Right renal pelvis (tissue), 4 donors: Measurements from ENCODE around the gene HYDIN. TPM values are rescaled to one million over a fixed set of nuclear protein-coding genes. Genes with fewer than 3 reads are reported as not detected.
"Not testable (repeated sequence)": the region's sequence is repeated elsewhere in the genome, so short reads cannot be mapped to it uniquely, and the experiment has no call there.

Experiments used
- DNase-seq, 4 donors: peaks; one replicate each; pipeline ENCODE4 v3.0.0-alpha.2; 2013; ENCODE audit warnings: low read depth in 4 of 4, low spot score in 3 of 4, missing footprints in 1 of 4
- polyA plus RNA-seq, 4 donors: library from polyadenylated mRNA; unstranded; fragments of 120-200 nt; gene quantifications; one replicate each; pipeline ENCODE4 v1.2.1, GENCODE V29; 2013; ENCODE audit not compliant: insufficient read length in 4 of 4

Gene HYDIN
- polyA plus RNA-seq, 4 donors = 11.6 to 13.1 (median 13.0) TPM

- not testable (repeated sequence) for DNase-seq
Measured at GRCh38 chr16:71151654-71152053, 78.9 kb downstream of the HYDIN start.

DNA sequence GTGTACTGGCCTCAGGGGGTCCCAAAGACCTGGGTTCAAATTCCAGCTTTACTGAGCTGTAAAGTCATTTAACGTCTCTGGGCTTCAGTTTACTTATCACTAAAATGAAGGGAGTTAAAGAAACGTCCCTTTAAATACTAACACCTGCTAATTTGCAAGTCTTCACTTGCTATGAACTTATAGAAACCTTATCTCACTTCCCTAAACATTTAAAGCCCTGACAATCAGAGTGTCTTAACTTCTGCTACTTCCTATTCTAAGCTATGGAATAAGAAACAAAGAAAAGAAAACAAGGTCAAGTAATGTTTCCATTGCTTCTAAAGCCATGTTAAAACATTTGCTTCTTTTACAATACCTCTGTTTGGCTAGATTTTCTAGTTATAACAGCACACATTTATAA lies 87.3 kb downstream of the HYDIN start:
- DNase-seq = not testable (repeated sequence)

DNA sequence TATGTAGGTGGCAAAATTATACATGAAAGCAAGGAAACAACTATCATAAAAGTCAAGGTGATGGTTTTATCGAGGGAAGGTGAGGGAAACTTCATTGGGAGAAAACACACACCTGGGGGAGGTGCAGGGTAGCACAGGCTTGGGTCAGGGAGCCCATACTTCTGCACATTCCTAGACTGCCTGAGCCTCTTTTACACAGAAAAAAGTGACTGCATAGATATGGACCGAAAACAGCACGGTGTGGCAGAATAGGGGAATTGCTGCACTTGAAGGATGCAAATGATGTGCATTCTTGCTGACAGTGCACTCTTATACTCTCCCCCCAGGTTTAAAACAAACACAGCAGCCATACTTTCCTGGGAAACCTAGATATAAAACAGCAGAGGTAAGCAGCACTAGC lies 120.0 kb downstream of the HYDIN start:
- DNase-seq = not testable (repeated sequence)

DNA sequence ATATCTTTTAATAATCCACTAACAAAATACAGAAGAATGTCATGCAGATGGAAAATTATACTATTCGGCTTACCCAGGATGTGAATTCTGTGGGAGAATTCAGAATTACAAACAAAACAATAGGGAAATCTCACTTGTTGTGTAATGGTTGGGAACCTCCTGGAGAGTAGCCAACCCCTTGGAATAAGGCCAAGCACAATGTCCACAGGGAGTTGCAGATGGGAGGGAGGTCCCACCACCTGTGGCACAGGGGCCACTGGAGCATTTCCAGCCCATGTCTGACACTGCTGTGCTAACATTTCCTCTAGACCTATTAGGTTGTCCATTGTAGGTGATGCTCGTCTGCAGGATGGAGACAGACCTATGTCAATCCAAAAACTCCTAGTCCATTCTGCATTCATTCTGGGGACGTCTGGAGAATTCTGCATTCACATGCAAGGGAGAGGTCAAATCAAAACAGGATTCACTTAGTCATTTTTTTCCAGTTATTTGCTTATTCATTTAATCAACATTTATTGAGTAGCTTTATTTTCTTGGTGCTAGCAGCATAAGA lies 120.8 kb downstream of the HYDIN start:
- DNase-seq = not testable (repeated sequence)

DNA sequence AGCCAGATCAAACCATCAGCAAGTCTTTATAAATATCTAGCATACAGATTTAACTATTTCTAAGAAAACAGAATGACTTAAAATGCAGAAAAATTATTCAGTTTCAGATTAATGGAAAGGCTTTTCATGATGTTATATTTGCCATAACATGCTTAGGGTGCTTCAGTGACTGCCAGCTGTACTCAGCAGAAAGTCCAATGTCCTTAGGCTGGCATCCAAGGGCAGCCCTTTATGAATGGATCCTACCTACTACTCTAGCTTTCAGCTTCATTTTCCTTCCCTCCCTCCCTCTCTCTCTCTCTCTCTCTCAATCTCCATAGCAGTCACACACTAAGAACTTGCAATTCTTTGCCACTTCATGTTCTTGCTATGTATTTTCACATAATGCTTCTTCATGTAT lies 124.6 kb downstream of the HYDIN start:
- DNase-seq = not testable (repeated sequence)

- DNase-seq = not testable (repeated sequence)
Measured at GRCh38 chr16:71083573-71083972, 146.9 kb downstream of the HYDIN start.

DNA sequence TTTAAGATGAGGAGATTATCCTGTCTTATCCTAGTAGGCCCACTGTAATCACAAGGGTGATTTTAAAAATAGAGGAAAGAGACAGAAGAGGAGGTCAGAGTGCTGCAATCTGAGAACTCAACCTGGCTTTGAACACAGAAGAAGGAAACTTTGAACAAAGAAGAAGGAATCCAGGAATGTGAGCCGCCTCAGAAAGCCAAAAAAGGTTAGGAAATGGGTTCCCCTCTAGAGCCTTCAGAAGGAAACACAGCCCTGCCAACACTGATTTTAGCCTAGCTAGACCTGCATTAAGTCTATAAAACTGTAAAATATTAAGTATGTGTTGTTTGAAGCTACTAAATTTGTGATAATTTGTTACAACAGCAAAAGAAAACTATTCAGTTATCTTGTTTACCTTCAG lies 149.7 kb downstream of the HYDIN start:
- not testable (repeated sequence) for DNase-seq

- DNase-seq = not testable (repeated sequence)
Measured at GRCh38 chr16:71080262-71080661, 150.3 kb downstream of the HYDIN start.

DNA sequence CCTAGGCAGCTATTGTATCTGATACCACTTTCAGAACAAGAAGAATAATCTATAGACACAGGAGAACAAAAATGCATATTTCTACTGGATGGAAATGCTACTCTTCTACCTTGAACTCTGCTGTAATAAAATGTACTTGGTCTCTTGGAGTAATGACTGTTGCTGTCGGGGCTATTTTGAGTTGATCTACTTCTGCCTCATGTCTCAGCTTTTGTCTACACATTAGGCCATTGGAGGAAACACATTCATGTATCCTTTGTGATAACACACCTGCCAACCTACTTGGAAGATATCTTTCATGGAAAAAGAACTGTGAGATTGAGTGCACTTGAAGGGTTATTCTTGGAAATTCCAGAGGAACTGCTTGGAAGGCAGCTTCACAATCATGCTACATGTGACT lies 159.9 kb downstream of the HYDIN start:
- DNase-seq = not testable (repeated sequence)

- not testable (repeated sequence) for DNase-seq
Measured at GRCh38 chr16:71069842-71070241, 160.7 kb downstream of the HYDIN start.

- DNase-seq = not testable (repeated sequence)
Measured at GRCh38 chr16:71053897-71054609, 176.5 kb downstream of the HYDIN start.

DNA sequence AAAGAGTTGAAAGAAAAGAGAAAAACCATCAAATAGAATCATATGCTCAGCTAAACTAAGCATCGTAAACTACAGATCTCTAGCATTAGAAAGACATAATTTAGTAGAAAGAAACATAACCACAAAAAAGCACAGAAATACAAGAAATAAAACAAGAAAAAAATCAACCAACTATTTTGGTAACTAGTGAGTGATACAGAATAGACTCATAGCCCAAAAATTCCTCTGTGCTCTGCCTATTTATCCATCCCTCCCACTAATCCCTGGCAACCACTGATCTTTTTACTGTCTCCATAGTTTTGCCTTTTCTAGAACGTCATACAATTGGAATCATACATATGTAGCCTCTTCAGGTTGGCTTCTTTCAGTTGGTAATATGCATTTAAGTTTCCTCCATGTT lies 180.2 kb downstream of the HYDIN start:
- DNase-seq = not testable (repeated sequence)

DNA sequence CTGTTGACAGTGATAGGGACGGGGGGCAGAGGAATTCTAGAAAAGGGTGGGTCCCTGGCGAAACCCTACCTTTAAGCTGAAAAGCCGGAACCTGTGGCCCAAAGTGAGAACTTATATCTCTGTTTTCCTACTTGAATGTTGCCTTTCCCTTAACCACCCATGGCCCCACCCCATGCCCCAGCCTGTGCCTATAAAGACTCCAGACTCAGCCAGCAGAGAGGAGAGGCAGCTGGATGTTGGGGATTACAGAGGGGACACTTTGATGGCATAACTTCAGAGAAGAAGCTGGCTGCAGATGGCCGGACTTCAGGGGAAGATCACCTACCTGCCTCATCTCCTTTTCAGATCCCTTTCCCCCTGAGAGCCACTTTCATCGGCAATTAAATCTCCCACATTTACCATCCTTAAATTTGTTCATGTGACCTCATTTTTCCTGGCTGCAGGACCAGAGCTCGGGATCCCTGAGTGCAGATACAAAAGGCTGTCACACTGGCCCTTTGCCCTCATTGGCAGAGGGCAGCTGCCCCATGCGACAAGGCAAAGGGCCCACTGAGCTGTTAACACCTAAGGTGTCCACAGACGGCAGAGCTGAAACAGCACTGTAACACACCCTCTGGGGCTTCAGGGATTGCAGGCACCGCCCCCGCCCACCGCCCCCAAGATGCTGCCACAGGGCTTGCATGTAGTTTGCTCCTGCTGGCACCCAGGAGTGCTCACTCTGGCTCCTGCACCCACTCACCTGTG lies 191.0 kb downstream of the HYDIN start:
- not testable (repeated sequence) for DNase-seq

DNA sequence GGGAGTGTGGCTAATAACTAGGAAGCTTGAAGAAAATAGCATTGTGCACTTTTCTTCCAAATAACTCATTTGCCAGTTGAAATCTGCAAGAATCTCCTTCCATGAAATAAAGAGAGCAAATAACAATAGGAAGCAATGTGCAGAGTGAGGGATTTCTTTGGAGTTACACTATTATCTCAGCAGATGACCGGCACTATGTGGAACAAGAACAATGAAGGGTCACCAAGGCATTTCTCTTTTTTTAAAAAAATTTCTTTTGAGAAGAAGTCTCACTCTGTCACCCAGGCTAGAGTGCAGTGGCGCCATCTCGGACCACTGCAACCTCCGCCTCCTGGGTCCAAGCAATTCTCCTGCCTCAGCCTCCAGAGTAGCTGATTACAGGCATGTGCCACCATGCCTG lies 192.1 kb downstream of the HYDIN start:
- not testable (repeated sequence) for DNase-seq

- DNase-seq = not testable (repeated sequence)
Measured at GRCh38 chr16:71037987-71038386, 192.5 kb downstream of the HYDIN start.

GRCh38 chr16:71028032-71028727 lies 202.3 kb downstream of the HYDIN start:
- DNase-seq = not testable (repeated sequence)

DNA sequence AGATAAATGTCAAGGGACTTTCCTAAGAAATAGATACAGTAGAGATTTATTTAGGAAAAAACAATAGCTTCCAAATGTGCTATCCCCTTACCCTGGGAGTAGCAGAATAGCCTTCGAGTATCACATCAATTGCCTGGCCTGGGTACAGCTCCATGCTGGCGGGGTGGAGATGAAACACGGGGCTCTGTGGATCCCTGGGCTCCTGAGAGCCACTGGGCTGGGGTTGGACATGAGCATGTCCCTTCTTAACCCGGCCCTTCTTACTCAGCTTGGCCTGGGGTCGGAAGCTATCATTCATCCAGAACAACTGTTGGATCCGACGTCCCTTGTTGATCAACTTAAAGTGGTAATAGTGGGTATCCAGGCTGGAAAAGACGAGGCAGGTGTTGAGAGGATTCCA lies 203.0 kb downstream of the HYDIN start:
- DNase-seq = not testable (repeated sequence)

GRCh38 chr16:71023851-71024439 lies 206.6 kb downstream of the HYDIN start:
- DNase-seq = not testable (repeated sequence)

- DNase-seq = not testable (repeated sequence)
Measured at GRCh38 chr16:71021961-71022537, 208.5 kb downstream of the HYDIN start.

DNA sequence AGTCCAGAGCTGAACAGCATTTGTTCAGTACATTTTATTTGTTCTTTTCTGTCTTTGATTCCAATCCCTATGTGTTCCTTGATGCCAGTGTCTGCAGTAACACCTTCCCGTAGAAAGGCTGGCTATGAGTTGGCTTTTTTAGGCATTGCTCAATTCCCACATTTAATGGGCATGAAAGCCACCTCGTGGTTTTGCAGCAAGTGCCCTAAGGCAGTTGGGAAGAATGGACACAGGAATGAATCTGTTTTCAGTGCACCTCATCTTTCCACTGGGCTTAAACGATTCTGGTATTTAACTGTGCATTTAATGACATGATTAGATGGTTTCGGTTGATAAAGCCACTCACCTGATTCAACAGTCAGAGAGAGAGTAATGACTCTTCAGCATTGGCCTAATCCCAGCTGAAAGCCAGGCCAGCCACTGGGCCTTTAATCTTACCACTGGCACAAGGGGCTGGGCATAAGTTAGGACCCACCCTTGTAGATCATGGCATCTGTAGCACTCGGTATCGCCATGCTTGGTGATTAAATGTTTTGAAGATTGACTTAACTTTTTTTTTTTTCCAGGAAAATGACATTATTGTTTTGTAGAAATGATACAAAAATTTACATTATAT lies 211.3 kb downstream of the HYDIN start:
- not testable (repeated sequence) for DNase-seq
